ENCODE data around the gene NCAPH2.

NCAPH2 gene

GRCh38 chr22:50471962-50472361 lies 36.1 kb upstream of the NCAPH2 start:
- TF ChIP-seq ARNTL (CRISPR knock-in tag; IDR thresholded peaks at IDR 0.05; ENCODE audit: borderline replicate concordance, low read depth) (no peak), BACH2 (CRISPR knock-in tag; IDR thresholded peaks at IDR 0.05; ENCODE audit: borderline replicate concordance) (no peak), ISL1 (CRISPR knock-in tag; IDR thresholded peaks at IDR 0.05) (no peak), ZNF565 (CRISPR knock-in tag; conservative IDR thresholded peaks at IDR 0.05; ENCODE audit: low read depth) (no peak), RARB (CRISPR knock-in tag; IDR thresholded peaks at IDR 0.05) (no peak), ZNF70 (CRISPR knock-in tag; IDR thresholded peaks at IDR 0.05) (no peak), TCF4 (CRISPR knock-in tag; IDR thresholded peaks at IDR 0.05; ENCODE audit: borderline replicate concordance) (no peak), CSRNP3 (CRISPR knock-in tag; IDR thresholded peaks at IDR 0.05) (no peak), PPARA (CRISPR knock-in tag; IDR thresholded peaks at IDR 0.05; ENCODE audit: borderline replicate concordance) (no peak), ZFP3 (CRISPR knock-in tag; IDR thresholded peaks at IDR 0.05) (no peak), ZFP30 (CRISPR knock-in tag; IDR thresholded peaks at IDR 0.05) (no peak), TSHZ2 (CRISPR knock-in tag; IDR thresholded peaks at IDR 0.05) (no peak), GLIS3 (CRISPR knock-in tag; IDR thresholded peaks at IDR 0.05) (no peak), TOX (CRISPR knock-in tag; IDR thresholded peaks at IDR 0.05; ENCODE audit: borderline replicate concordance) (no peak)
- TF ChIP-seq, protein P1, sequence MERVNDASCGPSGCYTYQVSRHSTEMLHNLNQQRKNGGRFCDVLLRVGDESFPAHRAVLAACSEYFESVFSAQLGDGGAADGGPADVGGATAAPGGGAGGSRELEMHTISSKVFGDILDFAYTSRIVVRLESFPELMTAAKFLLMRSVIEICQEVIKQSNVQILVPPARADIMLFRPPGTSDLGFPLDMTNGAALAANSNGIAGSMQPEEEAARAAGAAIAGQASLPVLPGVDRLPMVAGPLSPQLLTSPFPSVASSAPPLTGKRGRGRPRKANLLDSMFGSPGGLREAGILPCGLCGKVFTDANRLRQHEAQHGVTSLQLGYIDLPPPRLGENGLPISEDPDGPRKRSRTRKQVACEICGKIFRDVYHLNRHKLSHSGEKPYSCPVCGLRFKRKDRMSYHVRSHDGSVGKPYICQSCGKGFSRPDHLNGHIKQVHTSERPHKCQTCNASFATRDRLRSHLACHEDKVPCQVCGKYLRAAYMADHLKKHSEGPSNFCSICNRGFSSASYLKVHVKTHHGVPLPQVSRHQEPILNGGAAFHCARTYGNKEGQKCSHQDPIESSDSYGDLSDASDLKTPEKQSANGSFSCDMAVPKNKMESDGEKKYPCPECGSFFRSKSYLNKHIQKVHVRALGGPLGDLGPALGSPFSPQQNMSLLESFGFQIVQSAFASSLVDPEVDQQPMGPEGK (CRISPR knock-in tag; IDR thresholded peaks at IDR 0.05; ENCODE audit: borderline replicate concordance), result no peak
- TF ChIP-seq, protein P2, sequence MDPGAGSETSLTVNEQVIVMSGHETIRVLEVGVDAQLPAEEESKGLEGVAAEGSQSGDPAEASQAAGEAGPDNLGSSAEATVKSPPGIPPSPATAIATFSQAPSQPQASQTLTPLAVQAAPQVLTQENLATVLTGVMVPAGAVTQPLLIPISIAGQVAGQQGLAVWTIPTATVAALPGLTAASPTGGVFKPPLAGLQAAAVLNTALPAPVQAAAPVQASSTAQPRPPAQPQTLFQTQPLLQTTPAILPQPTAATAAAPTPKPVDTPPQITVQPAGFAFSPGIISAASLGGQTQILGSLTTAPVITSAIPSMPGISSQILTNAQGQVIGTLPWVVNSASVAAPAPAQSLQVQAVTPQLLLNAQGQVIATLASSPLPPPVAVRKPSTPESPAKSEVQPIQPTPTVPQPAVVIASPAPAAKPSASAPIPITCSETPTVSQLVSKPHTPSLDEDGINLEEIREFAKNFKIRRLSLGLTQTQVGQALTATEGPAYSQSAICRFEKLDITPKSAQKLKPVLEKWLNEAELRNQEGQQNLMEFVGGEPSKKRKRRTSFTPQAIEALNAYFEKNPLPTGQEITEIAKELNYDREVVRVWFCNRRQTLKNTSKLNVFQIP (CRISPR knock-in tag; IDR thresholded peaks at IDR 0.05; ENCODE audit: borderline replicate concordance, low read depth), result no peak
- TF ChIP-seq, protein P3, sequence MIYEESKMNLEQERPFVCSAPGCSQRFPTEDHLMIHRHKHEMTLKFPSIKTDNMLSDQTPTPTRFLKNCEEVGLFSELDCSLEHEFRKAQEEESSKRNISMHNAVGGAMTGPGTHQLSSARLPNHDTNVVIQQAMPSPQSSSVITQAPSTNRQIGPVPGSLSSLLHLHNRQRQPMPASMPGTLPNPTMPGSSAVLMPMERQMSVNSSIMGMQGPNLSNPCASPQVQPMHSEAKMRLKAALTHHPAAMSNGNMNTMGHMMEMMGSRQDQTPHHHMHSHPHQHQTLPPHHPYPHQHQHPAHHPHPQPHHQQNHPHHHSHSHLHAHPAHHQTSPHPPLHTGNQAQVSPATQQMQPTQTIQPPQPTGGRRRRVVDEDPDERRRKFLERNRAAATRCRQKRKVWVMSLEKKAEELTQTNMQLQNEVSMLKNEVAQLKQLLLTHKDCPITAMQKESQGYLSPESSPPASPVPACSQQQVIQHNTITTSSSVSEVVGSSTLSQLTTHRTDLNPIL (CRISPR knock-in tag; IDR thresholded peaks at IDR 0.05; ENCODE audit: low read depth), result no peak
- no peak for ATAC-seq

DNA sequence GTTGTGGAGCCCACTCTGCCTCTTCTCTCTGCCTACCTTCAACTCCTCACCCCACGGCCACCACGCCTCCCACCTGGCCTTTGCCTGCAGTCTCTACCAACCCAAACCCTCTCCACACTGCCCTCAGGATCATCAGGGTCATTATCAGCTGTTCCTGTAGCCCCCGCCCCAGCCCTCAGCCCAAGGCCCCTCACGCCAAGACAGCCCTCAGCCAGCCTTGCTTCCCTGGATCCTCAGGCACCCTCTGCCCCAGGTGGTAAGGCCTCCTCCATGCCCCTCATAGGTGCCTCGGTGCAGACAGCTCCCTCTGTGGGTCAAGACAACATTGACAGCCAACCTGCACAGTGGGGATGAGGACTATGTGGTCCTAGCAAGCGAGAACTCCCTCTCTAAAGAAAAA lies 34.9 kb upstream of the NCAPH2 start:
- TF ChIP-seq ZNF70 (CRISPR knock-in tag; IDR thresholded peaks at IDR 0.05) (no peak), ZFP3 (CRISPR knock-in tag; IDR thresholded peaks at IDR 0.05) (no peak), ARNTL (CRISPR knock-in tag; IDR thresholded peaks at IDR 0.05; ENCODE audit: borderline replicate concordance, low read depth) (no peak), SNAI2 (CRISPR knock-in tag; IDR thresholded peaks at IDR 0.05) (no peak), TSHZ2 (CRISPR knock-in tag; IDR thresholded peaks at IDR 0.05) (no peak), OSR1 (CRISPR knock-in tag; IDR thresholded peaks at IDR 0.05) (no peak), ZNF565 (CRISPR knock-in tag; conservative IDR thresholded peaks at IDR 0.05; ENCODE audit: low read depth) (no peak), ZFP30 (CRISPR knock-in tag; IDR thresholded peaks at IDR 0.05) (no peak), TCF4 (CRISPR knock-in tag; IDR thresholded peaks at IDR 0.05; ENCODE audit: borderline replicate concordance) (no peak), BACH2 (CRISPR knock-in tag; IDR thresholded peaks at IDR 0.05; ENCODE audit: borderline replicate concordance) (no peak), CSDC2 (CRISPR knock-in tag; IDR thresholded peaks at IDR 0.05) (no peak), ISL1 (CRISPR knock-in tag; IDR thresholded peaks at IDR 0.05) (no peak), CSRNP3 (CRISPR knock-in tag; IDR thresholded peaks at IDR 0.05) (no peak), RARB (CRISPR knock-in tag; IDR thresholded peaks at IDR 0.05) (no peak), PPARA (CRISPR knock-in tag; IDR thresholded peaks at IDR 0.05; ENCODE audit: borderline replicate concordance) (no peak), TOX (CRISPR knock-in tag; IDR thresholded peaks at IDR 0.05; ENCODE audit: borderline replicate concordance) (no peak)
- TF ChIP-seq, protein P2 (CRISPR knock-in tag; IDR thresholded peaks at IDR 0.05; ENCODE audit: borderline replicate concordance, low read depth), result no peak
- TF ChIP-seq, protein P3 (CRISPR knock-in tag; IDR thresholded peaks at IDR 0.05; ENCODE audit: low read depth), result no peak
- no peak for ATAC-seq

Data from SK-N-SH treated with all-trans-retinoic acid at 6 μM for 48 hours (cell line).